ENCODE data around the gene ZNF33B.
A peak's percentile ranks its signal among the peaks of the same experiment; 100 is the strongest.
"Not testable (repeated sequence)": the region's sequence is repeated elsewhere in the genome, so short reads cannot be mapped to it uniquely, and the experiment has no call there.

Gene ZNF33B

DNA sequence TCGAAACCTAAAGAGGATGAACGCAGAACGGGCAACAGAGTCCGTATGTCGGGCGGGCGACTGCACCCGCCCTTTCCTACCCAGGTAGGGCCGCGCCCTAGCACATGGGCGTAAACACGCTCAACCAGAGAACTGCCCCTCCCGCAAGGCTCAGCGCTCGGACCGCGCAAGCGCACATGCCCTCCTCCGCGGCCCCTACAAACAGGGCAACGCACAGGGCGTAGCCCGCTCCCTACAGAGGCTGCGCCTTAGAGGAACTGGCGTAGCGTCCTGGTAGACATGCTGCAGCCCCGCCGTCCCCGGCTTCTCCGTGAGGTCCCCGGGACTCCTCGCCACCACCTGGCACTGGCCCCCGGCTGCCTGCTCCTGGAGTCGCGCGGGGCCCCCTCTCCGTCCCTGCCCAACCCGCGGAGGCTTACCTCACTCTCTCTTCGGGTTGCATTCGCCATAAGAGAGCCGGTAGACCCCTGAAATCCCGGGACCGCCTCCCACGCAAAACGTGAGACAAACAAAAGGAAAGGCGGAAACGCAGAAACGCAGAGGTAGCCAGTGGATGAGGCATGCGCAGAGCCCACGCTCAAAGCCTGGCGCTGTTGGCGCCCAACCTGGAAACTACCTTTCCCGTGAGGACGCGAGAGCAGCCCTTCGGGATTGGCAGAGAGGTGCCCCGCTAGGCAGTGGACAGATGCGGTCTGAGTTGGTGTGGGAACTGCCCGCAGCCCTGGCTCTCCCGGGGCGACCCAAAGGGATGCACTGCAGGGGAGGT, at the start of gene ZNF33B:
Gene ZNF33B (minus strand): TSS at position 516 of the 766 bp plus-strand sequence. CDS start 1,642 bp downstream, outside the sequence.
- peak; percentile 90 to 95 for DNase-seq

DNA sequence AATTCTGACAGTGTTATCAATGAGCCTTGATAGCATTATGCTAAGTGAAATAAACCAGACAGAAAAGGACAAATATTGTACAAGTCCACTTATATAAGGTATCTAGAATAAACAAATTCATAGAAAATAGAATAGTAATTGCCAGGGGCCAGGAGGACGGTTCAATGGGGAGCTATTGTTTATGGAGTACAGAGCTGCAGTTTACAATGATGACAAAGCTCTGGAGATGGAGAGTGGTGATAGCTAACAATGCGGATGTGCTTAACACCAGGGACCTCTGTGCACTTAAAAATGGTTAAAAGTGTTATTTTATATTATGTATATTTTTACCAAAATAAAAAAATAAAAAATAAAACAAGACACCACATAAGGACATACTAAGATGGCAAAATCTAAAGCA, 46.1 kb upstream of the ZNF33B start:
- no peak for DNase-seq

DNA sequence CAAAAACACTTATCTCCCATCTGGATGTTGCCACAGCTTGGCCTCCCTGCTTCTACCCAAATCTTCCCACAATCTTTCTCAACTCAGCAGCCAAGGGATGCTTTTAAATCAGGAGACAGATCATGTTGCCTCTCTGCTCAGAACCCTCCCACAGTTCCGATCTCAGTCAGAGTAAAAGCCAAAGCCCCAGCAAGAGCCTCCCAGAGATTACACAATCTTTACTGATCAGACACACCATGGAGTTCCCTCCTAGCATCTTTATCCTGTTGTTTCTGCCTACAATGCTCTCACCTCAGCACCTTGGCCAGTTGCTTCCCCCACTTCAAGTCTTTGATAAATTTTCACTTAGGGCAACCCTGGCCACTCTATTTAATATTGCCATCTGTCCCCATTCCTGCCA, 41.9 kb upstream of the ZNF33B start:
- no peak for DNase-seq

DNA sequence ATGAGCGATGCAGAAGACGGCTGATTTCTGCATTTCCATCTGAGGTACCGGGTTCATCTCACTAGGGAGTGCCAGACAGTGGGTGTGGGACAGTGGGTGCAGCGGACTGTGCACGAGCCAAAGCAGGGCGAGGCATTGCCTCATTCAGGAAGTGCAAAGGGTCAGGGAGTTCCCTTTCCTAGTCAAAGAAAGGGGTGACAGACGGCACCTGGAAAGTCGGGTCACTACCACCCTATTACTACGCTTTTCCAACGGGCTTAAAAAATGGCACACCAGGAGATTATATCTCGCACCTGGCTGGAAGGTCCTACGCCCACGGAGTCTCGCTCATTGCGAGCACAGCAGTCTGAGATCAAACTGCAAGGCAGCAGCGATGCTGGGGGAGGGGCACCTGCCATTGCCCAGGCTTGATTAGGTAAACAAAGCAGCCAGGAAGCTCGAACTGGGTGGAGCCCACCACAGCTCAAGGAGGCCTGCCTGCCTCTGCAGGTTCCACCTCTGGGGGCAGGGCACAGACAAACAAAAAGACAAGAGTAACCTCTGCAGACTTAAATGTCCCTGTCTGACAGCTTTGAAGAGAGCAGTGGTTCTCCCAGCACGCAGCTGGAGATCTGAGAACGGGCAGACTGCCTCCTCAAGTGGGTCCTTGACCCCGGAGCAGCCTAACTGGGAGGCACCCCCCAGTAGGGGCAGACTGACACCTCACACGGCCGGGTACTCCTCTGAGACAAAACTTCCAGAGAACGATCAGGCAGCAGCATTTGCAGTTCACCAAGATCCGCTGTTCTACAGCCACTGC, 27.0 kb upstream of the ZNF33B start:
- DNase-seq: not testable (repeated sequence)

DNA sequence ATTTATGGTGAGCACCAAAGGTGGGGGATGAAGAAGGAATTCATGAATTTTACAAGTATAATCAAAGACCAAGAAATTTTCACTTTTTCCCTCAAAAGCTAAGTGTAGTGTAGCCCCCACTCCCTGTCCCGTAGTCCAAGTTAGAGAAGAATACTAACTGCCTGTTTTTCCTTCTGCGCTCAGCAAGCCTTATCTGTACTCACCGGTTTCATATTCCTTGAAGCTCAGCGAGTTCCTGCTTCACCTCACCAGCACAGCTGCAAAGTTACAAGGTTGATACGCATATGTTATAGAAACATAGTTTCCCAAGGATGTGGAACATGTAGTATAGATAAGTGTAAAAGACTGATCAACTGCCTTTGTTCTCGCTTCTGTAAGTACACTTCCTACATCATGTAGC, 16.0 kb upstream of the ZNF33B start:
- no peak for DNase-seq

DNA sequence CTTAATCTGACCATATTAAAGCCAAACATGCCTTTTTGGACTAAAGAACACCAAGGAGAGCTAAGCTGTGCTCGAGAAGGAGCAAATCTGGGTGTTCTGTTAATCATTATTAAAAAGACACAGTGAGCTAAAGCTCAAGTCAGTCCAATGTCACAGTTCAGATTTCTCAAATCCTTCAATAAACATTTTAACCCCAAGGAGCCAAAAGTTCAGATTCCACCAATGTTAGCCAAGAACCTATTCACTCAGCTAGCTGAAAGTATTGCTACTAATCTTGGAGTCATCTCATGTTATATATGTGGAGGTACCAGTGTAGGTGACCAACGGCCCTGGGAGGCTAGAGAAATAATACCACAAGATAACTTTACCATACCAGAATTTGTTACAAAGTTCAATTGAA, 14.5 kb upstream of the ZNF33B start:
- DNase-seq: no peak

DNA sequence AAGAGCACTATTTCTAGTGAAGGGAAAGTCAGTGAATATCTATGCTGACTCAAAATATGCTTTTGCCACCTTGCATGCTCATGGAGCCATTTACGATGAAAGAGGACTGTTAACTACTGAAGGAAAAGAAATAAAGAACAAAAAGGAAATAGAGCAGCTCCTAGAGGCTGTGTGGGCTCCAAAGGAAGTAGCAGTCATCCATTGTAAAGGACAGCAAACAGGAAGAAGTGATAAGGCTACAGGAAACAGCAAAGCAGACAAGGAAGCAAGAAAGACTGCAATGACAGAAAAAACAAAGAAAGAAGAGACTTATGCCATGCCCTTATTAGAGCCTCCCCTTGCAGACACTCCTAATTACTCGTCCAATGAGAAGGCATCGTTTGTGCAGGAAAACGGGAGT, 12.0 kb upstream of the ZNF33B start:
- no peak for DNase-seq

DNA sequence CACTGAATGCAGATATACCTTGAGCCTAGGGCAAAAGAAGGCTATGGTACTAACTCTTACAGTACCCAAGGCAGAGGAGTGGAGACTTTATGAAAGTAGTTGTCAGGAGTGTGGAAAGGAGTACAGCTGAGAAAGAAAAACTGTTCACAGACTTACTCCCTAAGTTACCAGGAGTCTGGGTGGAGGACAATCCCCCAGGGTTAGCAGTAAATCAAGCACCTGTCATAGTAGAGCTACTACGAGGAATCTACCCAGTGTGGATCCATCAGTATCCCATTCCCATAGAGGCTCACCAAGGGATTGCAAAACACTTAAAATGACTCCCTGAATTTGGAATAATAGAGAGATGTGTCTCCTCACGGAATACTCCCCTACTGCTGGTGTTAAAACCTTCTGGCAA, 10.1 kb upstream of the ZNF33B start:
- DNase-seq: no peak

DNA sequence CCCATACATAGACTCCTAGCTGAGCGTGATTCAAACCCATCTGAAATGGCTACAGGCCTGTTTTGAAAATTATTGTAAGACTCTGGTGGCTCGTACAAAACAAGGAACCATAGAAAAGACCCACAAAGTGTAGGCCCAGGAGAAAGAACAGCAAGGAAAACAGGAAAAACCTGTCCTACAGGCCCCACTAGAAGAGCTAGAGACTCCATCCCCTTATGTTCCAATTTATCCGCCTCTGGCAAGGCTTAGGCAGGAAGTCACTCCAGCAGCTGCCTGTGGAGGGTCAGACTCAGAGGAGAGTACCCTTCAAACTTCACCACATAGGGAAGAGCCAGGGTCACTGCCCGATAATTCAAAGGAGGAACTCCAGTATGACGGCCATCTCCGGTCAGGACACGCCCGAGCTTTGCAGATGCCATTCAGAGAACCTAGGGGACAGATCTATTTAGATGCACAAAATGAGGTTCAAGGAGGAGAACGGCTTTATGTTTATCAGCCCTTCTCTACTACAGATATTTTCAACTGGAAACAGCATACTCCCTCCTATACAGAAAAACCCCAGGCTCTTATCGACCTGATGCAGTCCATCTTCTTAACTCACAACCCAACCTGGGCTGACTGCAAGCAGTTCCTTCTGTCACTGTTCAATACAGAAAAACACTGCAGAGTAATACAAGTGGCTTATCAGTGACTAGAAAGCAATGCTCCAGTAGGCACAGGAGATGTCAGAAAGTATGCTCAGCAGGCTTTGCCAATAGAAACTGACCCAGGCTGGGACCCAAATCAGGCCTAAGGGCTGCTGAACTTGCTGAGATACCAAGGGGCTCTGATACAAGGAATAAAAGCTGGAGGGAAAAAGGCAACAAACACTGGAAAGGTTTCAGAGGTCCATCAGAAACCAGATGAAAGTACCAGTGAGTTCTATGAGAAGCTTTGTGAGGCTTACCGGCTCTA, 8.6 kb upstream of the ZNF33B start:
- no peak for DNase-seq

DNA sequence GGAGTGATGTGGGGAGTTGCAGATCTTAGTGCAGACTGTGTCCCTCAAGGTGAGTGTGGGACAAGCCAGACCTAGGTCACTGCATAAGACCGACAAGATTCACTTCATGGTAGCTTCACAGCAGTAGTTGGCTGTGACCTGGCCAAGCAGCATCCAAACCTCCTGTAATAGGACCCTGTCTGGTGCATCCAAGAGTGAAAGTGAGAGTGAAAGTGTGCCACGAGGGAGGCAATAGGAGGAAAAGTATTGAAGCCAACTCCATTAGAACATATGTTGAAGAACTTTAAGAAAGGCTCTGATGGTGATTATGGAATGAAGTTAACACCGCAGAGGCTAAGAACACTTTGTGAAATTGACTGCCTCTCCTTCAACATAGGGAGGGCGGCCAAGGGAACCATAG, 7.8 kb upstream of the ZNF33B start:
- DNase-seq: no peak

DNA sequence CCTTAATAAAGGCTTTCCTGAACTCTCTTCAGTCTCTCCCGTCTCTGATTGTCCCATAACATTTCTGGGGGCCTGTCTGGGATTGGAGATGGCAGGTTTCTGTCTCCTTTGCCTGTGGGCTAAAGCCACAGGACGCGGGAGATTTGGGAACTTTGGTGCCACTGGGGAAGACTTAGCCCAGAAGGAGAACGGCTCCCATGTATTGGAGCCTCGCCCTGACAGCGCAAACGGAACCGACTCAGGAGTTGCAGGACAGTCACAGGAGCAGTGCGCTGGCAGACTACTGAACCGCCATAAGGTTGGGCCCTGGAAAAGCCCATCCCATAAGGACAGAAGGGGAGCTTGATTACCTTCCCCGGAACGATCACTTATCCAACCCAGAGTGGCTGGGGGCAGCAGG, 7.1 kb upstream of the ZNF33B start:
- no peak for DNase-seq

DNA sequence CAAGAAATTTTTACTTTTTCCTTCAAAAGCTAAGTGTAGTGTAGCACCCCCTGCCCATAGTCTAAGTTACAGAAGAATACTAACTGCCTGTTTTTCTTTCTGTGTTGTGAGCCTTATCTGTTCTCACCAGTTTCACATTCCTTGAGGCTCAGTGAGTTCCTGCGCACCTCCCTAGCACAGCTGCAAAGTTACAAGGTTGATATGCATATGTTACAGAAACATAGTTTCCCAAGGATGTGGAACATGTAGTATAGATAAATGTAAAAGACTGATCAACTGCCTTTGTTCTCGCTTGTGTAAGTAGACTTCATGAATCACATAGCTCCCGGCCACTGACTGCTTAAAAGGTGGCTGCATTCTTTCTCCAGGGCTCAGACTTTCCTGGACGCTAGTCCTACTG, 6.7 kb upstream of the ZNF33B start:
- no peak for DNase-seq

DNA sequence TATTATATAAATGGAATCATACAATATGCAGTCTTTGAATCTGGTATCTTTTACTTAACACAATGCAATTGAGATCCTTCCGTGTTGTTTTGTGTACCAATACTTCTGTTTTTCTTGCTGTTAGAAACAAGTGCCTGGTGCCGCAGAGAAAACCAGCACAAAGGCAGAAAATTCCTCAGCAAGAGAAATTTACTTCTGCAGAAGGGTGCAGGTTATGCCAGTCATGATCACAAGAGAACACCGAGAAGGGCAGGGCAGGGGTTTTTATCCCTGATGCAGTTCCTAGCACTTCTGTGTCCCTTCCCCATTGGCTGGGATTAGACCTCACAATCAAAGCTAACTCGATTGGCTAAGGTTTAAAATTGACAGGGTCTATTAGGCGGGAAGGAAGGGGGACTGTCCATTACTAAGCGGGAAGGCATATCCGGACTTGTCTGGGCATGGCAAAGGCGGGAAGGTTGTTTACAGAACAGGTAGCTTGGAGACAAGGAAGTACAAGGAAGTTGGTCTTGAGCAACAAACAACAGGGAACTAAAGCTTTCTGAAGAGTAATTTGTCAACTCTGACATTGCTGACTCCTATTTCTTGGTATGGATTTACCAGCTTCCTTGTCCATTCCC, 2.4 kb upstream of the ZNF33B start:
- no peak for DNase-seq

DNA sequence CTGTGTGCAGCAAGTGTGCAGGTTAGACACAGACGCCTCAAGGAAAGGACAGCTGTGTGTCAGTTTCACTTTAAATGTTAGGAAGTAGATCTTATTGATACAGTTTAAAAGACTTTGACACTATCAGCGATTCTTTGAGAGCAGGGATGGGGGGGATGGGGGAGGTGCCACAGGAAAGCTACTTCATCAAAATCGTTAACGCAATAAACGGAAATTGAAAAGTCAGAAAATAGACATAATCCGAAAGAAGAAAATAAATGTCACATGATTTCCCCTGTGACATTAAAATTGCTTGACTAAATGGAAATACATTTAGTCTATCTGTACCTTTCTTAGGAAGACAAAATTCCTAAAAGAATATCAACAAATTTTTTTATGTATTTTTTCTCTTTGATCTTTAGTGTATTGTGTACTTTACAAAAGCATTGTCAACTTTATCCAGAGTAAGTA, 476 bp upstream of the ZNF33B start:
- DNase-seq: no peak

DNA sequence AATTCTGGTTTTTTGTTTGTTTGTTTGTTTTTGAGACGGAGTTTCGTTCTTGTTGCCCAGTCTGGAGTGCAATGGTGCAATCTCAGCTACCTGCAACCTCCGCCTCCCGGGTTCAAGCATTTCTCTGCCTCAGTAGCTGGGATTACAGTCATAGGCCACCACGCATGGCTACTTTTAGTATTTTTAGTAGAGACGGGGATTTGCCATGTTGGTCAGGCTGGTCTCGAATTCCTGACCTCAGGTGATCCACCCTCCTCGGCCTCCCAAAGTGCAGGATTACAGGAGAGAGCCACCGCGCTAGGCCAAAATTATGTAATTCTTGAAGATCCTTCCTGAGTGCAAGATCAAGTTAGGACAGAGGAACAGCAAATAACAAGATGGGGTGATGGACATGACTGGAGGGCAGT, 719 bp downstream of the ZNF33B start:
- no peak for DNase-seq

DNA sequence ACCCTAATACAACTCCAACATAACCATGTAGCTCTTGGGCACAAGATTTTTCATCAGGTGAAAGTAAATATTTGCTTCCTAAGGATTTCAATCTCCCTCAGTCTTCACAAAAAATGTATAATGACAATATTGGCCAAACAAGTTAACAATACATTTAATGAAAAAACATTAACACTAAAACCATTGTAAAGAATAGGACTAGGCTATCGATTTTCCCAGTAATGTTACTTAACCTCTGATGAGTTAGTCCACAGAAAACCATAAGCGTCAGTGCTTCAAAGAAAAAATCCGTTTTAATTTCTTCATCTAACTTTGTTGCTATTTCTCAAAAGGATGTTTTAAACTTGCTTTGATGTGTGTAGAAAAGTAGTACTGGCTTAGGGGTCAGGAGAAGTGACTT, 1.2 kb downstream of the ZNF33B start:
- DNase-seq: no peak

DNA sequence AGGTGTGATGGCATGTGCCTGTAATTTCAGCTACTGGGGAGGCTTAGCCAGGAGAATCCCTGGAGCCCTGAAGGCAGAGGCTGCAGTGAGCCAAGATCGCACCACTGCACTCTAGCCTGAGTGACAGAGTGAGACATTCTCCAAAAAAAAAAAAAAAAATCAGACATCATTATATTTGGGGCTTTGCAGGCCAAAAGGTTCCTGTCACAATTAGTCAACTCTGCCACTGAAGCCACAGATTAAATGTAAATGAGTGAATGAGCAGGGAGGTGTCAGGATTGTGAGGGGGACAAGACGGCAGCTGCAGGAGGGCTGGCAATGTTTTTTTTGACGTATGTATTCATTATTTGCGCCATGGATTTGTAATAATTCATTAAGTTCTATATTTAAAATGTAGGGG, 3.3 kb downstream of the ZNF33B start:
- no peak for DNase-seq

DNA sequence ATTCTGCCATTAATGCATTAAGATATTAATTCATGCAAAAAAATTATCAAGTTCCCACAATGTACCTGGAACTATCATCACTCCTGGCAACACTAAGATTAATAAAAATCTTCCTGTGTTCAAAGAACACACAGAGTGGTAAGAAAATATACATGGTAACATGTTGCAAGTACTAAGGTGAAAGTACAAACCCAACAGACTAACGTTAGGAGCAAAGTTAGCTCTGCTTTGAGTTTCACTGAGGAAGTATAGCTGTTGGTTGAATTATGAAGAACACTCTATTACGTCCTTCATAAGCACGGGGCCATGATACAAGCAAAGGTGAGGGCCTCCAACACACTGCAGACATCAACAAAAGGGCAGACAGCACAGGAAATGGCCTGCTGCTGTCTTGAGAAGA, 5.8 kb downstream of the ZNF33B start:
- no peak for DNase-seq

DNA sequence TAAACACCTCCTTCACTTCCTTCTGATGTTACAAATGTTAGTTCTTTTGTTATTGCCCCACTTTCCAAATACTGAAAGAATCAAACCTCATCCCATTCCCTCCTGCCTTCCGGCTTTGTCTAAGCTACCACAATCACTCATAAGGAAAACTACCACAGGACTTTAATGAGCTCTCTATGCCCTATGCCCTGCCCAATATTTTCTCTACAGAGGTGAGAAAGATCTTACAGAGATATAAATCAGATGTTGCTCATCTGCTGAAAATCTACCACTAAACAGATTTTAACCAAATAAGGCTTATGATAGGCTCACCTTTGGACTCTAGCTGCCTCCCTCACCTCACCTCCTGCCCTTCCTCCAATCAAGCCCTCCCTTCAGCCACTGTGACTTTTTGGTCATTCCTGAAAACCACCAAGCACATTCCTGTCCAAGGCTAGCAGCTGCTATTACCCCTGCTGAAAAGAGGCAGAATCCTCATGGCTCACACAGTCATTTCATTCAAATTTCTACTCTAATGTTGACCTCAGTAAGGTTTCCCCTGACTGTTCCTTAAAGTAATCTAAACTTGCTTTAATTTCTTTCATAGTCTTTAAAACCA, 7.7 kb downstream of the ZNF33B start:
- DNase-seq: no peak

DNA sequence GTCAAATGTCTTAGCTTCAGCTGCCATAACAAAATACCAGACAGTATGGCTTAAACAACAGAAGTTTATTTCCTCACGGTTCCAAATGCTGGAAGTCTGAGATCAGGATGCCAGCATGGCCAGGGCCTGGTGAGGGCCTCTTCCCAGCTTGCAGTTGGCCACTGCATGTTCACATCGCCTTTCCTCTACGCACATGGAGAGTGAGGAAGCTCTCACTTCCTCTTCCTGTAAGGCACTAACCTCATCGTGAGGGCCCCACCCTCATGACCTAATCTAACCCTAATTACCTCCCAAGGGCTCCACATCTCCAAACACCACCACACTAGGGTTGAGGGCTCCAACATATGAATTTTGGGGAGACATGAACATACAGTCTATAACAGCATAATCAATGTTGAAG, 14.4 kb downstream of the ZNF33B start:
- DNase-seq: no peak

DNA sequence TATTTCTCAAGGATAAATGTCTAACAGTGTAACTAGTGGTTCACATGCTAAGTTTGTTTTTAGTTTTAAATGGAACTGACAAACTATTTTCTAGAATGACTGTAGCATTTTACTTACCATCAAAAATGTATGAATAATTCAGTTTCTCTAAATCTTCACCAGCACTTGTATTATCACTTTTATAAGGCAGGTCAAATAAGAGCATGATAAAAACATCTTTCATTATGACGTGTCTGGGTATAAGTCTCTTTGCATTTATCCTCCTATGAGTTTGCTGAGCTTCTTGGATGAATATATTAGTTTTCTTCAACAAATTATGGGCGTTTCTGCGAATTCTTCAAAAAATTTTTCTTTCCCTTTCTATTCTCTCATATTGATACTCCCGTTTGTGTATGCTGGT, 19.9 kb downstream of the ZNF33B start:
- no peak for DNase-seq

DNA sequence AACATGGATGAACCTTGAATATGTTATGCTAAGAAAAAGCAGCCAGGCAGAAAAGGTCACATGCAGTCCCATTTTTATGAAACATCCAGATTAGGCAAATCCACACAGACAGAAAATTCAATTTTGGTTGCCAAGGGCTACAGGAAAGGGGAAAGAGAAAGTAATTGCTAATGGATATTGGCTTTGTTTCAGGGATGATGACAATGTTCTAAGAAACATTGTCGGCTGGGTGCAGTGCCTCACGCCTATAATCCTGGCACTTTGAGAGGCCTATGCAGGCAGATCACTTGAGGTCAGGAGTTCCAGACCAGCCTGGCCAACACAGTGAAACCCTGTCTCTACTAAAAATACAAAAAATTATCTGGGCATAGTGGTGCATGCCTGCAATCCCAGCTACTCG, 23.0 kb downstream of the ZNF33B start:
- DNase-seq: no peak
